Fibroblast of lung (primary cell): Measurements from ENCODE around the gene IFNA14.
"Not testable (repeated sequence)": the region's sequence is repeated elsewhere in the genome, so short reads cannot be mapped to it uniquely, and the experiment has no call there.

Experiments used
- EZH2 ChIP-seq: IDR thresholded peaks from 2 replicates; pipeline ENCODE4 v1.5.1; 2012; ENCODE audit warnings: low read length, control low read depth, mild to moderate bottlenecking; ENCODE audit errors: missing control alignments
- TF ChIP-seq, protein P1 (sequence below), 2 donors: IDR thresholded peaks in 1 of 2; conservative IDR thresholded peaks in 1 of 2; 1 replicate in 1 of 2; 2 replicates in 1 of 2; pipeline ENCODE4 v1.5.1; 2011 to 2012; ENCODE audit warnings: low read length in 2 of 2, control low read depth in 1 of 2, inconsistent platforms in 1 of 2, low read depth in 1 of 2, mild to moderate bottlenecking in 1 of 2

DNA sequence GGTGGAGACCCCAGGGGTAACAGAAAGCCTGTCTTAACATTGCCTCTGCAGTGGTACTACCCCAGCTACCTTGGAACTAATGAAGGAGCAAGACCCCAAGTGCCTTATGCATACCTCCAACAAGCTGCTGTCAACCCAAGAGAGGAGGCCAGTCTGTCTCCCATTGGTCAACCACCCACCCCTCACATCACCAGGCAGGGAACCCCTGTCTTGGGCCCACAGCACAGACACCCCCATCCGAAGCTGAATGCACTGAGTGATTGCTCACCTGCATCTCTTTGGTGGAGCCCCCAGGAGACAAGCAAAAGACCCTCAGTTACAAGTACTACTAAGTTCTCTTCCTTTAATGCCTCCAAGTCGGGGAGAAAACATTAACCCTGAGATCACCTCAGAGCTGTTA is 27.6 kb downstream of the IFNA14 start:
- TF ChIP-seq, protein P1, sequence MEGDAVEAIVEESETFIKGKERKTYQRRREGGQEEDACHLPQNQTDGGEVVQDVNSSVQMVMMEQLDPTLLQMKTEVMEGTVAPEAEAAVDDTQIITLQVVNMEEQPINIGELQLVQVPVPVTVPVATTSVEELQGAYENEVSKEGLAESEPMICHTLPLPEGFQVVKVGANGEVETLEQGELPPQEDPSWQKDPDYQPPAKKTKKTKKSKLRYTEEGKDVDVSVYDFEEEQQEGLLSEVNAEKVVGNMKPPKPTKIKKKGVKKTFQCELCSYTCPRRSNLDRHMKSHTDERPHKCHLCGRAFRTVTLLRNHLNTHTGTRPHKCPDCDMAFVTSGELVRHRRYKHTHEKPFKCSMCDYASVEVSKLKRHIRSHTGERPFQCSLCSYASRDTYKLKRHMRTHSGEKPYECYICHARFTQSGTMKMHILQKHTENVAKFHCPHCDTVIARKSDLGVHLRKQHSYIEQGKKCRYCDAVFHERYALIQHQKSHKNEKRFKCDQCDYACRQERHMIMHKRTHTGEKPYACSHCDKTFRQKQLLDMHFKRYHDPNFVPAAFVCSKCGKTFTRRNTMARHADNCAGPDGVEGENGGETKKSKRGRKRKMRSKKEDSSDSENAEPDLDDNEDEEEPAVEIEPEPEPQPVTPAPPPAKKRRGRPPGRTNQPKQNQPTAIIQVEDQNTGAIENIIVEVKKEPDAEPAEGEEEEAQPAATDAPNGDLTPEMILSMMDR (conservative IDR thresholded peaks at IDR 0.05 in 1 of 2, IDR thresholded peaks at IDR 0.05 in 1 of 2; ENCODE audit: low read depth in 1 of 2, low read length in 2 of 2): not testable (repeated sequence)
- TF ChIP-seq EZH2: not testable (repeated sequence)
